NCI-H510A treated with DMSO at 0.1 percent for 48 hours (cell line): ENCODE measurements around the gene TRIM74.
"Not testable (repeated sequence)": the region's sequence is repeated elsewhere in the genome, so short reads cannot be mapped to it uniquely, and the experiment has no call there.

Source experiments
- DNase-seq: peaks from one replicate; lab custom pipeline; 2025; lab: John Stamatoyannopoulos, UW

The TRIM74 gene

DNA sequence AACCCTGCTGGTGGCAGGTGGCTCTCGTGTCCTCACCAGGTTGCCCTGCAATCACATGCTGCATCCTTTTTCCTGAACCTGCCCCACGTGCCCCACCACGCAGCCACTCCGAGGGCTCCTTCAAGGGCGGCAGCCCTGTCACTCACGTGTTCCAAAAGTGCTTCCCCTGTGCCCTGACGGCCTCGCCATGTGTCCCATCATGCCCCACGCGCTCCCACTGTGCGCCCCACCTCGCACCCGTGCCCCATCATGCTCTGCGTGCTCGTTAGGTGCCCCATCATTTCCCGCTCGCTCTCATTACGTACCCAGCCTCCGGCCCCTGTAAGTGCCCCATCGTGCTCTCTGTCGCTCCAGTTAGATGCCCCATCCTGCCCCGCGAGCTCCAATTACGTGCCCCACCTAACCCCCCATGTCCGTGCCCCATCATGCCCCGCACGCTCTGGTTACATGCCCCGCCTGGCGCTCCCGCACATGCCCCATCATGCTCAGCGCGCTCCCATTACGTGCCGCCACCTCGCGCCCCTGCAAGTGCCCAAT lies at the start of gene TRIM74:
Gene TRIM74, minus strand, starts transcription at position 487 of the 537 bp plus-strand sequence. CDS start 3,309 bp downstream, outside the sequence.
- not testable (repeated sequence) for DNase-seq

DNA sequence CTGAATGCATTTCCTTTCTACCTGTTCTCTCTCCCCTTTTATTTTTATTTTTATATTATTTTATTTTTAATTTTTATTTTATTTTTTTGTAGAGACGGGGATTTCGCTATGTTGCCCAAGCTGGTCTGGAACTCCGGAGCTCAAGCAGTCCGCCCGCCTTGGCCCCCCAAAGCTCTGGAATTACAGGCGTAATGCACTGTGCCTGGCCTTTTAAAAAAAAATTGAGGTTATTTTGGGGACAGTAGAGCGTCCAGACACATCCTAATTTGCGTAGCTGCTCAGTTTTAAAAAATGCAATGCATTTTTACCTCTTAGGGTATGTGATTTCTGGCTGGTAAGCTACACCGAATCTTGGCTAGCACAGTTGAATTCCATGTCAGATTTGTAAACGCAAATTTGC lies 37.2 kb upstream of the TRIM74 start:
- not testable (repeated sequence) for DNase-seq

DNA sequence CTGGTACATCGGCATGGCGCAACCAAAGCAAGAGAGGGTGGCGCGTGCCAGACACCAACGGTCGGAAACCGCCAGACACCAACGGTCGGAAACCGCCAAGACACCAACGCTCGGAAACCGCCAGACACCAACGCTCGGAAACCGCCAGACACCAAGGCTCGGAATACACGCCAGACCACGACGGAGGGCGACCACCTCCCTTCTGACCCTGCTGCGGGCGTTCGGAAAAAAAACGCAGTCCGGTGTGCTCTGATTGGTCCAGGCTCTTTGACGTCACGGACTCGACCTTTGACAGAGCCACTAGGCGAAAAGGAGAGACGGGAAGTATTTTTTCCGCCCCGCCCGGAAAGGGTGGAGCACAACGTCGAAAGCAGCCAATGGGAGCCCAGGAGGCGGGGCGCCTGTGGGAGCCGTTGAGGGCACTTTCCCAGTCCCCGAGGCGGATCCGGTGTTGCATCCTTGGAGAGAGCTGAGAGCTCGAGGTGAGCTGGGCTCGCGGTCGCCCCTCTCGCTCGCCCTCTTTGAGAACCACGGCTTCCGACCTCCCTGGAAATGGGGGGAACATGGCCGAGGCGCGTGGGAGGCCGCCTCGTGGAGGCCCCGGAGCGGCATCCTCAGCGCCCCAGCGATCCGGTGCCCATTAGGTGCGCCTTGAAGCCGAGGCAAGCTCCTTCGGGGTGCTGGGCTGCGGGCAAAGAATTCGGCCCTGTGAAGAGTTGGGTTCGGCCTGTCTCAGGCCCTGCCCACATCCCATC lies 36.6 kb upstream of the TRIM74 start:
- not testable (repeated sequence) for DNase-seq

DNA sequence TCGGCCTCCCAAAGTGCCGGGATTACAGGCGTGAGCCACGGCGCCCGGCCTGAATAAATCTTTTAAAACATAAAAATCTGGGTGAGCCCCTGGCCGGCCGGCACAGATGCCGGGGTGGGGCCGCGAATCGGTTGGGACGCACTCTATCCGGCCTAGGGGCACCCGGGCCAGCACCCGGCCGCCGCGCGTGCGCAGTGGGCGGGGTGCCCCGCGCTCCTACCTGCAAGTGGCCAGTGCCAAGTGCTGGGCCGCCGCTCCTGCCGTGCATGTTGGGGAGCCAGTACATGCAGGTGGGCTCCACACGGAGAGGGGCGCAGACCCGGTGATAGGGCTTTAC lies 36.1 kb upstream of the TRIM74 start:
- not testable (repeated sequence) for DNase-seq

DNA sequence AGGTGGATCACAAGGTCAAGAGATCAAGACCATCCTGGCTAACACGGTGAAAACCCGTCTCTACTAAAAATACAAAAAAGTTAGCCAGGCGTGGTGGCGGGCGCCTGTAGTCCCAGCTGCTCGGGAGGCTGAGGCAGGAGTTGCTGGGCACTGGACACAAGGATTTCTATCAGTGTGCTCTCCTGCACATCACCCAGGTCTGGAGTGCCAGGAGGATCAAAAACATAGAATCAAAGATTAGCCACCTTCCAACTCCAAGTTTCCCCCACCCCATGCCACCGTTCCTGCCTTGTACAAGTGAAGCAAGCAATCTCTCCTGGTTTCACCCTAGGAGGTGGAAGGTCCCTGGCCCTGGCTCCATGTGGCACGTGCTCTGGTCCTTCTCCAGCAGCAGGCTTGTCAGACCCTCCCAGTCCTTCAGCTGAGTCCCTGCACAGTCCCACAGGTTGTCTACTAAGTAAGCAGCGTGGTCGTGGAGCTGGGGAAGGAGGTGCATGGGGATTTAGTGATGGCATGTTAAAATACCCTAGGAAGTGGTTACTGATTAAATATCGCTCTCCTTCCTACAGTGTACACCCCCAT lies 28.7 kb upstream of the TRIM74 start:
- DNase-seq = not testable (repeated sequence)

DNA sequence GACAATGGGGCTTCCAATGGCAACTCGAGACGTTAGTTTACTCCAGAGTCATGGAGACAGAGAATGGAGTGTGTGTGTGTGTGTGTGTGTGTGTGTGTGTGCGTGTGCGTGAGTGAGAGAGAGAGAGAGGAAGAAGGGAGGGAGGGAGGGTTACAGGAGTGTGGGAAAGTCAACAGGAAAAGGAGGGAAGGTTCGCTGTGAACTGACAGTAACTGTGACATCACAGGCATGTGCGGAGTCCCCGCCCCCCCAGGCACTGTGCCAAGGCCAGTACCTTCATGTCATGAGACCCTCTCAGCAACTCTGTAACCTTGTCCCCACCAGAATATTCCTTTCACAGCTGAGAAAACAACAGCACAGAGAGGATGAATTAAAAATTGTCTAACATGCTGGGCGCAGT lies 28.2 kb upstream of the TRIM74 start:
- DNase-seq = not testable (repeated sequence)

DNA sequence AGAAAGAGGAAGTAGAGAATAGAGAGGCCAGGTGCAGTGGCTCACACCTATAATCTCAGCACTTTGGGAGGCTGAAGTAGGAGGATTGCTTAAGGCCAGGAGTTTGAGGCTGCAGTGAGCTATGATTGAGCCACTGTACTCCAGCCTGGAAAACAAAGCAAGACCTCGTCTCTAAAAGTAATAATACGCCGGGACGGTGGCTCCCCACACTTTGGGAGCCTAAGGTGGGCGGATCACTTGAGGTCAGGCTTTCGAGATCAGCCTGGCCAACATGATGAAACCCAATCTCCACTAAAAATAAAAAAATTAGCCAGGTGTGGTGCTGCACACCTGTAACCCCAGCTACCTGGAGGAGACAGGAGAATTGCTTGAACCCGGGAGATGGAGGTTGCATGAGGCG lies 26.2 kb upstream of the TRIM74 start:
- DNase-seq = not testable (repeated sequence)

DNA sequence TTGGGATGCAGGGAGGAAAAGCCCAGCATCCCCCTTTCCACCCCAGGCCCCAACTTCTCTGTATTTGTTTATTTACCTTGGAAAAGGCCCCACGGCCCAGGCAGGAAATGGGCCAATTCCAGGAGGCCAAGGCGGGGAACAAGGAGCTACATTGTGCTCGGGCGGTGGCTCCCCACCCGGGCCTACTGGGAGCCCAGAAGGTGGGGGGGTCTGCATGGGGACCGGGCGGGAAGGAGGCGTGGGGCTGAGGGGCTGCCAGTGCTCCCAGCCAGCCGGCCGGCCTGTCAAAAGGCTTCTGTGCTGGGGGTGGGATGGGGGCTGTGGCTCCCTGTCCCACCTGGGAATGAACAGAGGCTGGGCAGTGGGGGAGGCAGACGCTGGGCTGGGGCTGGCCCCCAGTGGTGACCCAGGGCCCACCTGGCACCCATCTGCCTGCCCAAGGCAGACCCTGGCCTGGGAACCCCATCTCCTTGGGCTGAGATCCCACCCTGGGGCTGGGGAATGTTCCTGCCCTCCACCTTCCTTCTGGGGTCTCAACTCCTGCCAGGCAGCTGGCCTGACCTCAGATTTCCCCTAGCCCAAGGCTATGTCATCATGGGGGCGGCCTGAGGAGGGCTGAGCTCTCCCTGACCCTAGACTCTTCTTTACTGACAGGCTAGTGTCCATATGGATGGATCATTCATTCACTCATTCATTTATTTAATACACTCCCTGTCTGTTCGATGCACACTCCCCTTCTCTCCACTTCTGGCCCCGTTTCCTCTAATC lies 21.1 kb upstream of the TRIM74 start:
- DNase-seq = not testable (repeated sequence)

DNA sequence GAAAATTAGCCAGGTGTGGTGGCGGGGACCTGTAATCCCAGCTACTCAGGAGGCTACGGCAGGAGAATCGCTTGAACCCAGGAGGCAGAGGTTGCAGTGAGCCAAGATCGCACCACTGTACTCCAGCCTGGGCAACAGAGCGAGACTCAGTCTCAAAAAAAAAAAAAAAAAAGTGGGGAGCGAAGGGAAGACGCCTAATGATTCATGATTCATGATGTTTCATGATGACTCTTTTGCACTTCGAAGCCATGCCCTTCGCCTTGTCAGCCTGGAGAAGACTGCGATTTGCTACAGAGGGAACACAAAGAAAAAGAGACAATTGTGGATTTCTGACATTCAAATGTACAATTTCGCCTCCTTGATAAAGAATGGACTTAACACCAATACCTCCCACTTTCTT lies 12.8 kb upstream of the TRIM74 start:
- DNase-seq = not testable (repeated sequence)

DNA sequence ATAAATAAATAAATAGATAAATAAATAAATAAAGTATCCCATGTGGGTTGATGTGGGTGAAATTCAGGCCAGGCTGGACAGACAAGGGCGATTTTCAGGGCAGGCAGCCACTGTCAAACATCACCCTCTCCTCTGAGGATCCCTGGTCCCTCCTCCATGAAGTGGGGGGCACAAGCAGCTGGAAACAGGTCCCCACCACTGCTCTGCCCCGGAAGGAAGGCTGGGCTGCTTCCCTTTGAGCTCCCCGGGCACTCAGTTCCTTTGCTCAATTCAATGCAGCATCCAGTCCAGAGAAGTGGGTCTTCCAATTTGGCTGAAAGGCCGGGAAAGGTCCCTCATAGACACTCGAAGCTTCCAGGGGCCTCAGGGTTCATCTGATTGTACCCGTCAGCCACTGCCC lies 11.1 kb upstream of the TRIM74 start:
- DNase-seq = not testable (repeated sequence)

DNA sequence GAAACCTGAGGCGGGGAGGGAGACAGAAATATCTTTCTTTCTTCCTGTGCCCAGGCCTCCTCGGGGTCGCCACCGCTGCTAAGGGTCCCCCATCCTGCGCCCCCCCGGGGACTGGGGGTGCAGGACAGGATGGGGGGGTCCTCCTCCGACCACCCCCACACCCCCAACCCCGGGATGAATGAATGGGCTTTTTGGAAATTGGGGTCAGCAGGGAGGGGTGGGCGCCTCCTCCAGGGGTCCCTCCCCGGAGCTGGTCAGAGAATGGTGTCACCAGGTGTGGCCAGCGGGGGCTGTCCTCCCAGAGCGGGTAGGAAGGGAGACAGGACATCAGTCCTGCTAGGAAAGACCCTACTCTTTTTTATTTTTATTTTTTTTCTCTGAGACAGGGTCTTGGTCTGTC lies 7.2 kb upstream of the TRIM74 start:
- DNase-seq = not testable (repeated sequence)

DNA sequence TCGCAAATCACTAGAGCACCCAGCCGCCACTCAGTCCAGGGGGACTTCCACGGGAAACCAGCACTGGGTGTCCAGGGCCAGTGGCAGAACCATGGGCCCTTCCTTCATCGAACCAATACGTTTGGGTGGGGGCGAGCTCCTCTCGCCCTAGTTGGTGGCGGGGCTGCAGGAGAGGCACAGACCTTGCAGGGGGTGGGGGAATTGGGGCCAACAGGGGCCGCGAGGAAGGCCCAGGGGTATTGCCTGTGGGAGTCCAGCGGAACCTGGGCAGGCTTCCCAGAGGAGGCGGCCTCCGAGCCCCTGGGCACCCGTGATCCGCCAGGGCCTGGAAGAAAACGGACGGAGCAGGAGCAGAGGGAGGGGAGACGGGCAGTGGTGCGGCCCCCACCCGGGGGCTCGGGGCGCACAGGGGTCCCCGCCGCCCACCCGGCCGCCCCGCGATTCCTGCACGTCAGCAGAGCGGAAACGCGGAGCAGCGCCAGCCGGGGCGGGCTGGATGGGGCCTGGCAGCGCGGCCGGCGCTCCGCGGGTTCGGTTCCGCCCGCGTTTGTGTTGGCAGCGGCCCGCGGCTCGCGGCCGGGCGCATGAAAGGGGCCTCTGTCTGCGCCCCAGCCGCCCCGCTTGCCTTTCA lies 6.5 kb upstream of the TRIM74 start:
- not testable (repeated sequence) for DNase-seq

DNA sequence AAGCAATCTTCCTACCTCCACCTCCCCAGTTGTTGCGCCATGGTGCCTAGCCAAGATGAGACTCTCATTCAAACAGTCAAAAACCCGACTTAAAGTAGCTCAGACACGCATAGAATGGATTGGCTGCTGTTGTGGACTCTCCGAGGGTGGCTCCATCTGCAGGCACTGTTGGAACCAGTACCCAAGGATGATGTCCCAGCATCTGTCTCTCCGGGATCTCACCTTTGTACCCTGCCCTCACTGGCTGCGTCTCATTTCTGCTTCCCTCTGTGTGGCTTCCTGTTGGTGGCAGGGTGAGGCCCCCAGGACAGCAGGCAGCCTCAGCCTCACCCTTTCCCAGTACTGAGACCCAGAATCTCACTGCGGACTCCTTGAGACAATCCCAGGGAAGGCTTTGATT lies 5.5 kb upstream of the TRIM74 start:
- DNase-seq = not testable (repeated sequence)

DNA sequence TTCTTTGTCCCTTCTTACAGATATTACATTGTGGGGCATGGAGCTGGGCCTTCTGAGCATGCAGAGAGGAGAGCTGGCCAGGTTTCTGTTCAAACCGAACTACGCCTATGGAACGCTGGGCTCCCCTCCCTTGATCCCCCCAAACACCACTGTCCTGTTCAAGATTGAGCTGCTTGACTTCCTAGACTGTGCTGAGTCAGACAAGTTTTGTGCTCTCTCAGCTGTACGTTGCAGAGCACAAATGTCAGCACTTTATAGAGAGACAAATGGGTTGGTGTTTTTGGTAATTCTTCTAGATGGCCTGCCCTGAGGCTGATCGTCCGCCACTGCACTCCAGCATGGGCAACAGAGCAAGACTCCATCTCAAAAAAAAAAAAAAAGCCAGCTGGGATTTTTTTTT lies 2.2 kb upstream of the TRIM74 start:
- not testable (repeated sequence) for DNase-seq

DNA sequence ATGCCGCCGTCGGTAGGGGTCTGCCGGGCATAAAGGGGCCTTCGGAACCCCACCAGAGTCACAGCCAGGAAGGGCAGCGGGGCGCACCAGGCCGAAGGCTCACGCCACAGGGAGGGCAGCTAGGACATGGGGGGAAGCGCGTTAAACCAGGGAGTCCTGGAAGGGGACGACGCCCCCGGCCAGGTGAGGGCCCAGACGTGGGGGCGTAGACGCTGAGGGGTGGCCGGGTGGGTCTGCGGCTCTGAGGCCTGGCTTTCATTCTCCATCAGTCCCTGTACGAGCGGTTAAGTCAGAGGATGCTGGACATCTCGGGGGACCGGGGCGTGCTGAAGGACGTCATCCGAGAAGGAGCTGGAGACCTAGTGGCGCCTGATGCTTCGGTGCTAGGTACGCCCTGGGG lies 422 bp upstream of the TRIM74 start:
- DNase-seq = not testable (repeated sequence)

DNA sequence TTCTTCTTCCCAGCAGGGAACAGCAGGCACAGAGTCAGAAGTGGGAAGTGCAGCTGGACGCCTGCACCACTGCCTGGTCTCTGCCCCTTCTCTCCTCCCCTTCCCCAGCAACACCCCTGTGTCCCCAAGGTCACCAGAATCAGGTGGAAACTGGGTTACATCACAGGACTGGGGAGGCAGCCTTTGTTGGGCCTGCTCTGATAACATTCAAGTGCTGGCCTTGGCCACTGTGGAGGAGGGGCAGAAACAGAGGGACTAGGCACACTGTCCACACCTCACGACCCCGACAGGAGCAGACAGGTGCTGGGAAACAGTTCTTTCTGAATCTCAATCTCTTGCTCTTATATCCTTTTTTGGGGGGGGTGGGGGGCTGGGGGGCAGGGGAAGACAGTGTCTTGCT lies 2.4 kb downstream of the TRIM74 start:
- DNase-seq = not testable (repeated sequence)

DNA sequence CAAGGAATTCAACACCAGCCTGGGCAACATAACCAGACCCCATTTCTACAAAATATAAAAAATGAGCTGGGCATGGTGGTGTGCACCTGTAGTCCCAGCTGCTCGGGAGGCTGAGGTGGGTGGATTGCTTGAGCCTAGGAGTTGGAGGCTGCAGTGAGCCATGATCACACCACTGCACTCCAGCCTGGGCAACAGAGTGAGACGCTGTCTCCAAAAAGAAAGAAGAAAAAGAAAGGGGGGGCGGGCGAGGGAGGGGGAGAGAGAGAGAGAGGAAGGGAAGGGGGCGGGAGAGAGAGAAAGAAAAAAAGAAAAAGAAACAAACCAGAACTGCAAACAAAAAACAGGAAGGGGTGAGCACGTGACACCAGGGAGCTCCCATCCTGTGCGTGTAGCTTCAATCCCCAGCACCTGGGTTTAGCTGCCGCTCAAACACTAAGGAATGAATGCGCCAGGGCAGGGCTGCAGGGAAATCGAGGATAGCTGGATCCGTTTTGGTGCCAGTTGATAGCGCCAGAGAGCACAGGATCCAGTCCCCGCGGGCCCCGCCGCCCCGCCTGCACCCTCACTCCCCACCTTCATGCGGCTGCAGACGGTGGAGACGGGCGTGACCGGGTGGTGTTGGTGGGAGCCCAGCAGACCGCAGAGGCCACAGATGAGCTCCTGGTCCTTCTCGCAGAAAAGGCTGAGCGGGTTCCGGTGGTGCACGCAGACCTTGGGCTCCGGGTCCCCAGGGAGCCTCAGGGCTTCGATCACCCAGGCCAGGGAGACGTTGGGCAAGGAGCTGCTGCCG lies 3.9 kb downstream of the TRIM74 start:
- DNase-seq = not testable (repeated sequence)

DNA sequence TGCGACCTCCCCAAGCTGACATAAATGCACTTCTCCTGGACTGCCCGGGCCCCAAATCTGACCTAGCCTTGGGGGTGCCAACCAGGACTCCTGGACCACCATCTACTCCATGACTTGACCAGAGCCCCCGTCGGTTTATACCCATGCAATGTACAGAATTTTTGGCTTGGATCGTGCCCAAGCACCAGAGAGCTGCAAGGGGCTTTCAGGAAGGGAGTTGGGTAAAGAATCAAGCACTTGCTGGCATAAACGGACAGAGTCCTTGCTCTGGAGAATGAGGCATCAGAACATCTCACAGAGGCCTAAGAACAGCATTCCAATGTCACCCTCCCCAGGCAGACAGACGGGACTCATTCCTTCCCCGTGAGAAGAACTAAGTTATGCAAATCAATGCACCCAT lies 6.2 kb downstream of the TRIM74 start:
- not testable (repeated sequence) for DNase-seq

DNA sequence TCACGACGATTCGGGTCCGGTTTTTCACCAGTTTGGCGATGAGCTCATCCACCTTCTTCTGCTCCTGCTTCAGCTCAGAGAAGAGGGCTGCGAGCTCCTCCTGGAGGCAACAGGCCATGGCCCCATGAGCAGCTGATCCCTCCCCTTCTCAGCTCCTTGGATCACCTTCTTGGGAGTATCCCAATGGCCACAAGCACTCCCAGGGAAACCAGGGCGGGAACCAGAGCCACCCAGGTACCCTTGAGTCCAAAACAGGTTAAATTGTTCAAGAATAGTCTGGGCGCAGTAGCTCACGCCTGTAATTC lies 8.0 kb downstream of the TRIM74 start:
- not testable (repeated sequence) for DNase-seq

DNA sequence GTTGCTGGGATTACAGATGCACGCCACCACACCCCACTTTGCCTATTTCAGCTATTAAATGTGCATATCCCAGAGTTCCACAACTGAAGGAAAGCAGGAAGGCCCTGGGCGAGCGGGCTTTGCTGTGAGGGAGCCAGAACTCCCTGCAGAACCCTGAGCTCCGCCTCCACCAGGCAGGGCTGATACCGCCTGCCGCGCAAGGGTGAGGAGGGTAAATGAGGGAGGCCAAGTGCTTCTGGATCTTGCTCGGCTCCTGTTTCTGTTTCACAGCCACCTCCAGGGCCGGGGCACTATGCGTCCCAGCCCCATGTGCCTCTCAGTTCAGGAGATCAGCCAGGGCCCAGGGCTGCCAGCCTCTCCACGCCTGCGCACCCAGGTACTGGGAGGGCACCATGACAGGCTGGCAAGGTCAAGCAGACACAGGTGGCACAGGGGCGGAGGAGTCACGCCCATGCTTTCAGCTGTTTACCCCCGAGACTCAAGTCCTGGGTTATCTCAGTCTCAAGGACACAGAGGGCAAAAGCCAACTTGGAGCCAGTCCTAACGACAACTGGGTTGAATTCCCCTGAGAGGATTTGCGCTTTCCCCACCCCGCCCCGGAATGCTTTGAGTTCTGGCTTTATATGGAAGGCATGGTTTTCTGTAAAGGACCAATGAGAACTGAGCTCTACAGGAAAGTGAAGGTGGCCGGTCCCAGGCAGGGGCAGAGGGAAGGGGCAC lies 8.5 kb downstream of the TRIM74 start:
- DNase-seq = not testable (repeated sequence)

DNA sequence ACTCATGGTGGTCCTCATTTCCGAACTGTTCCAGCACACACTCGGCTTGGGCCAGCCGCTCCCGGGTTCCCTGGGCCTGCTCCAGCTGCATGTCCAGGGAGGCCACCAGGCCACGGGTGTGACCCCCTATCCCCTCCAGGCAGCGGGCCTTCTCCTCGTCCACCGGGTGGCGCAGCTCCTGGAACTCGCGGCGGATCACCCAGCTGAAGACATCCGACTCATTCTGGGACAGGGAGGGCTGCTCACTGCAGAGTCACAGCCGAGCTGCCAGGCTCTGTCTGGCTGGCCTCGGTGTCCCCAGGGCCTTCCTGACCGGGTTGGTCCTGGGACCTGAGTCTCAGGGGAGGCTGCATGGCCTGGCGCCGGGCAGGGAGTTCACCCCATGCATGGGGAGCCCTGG lies 9.2 kb downstream of the TRIM74 start:
- DNase-seq = not testable (repeated sequence)
